Body of pancreas (tissue), 4 donors: Measurements from ENCODE around the gene UQCR10.

ENCODE experiments used
- CTCF ChIP-seq, 7 experiments: fragments of 450-650 bp in 4 of 7; fragments of 200-600 bp in 3 of 7; sonication (generic) in 3 of 7; IDR thresholded peaks; one replicate each; pipeline ENCODE4 v1.5.1; 2016 to 2019; ENCODE audit warnings: antibody characterized with exemption in 7 of 7
- POLR2A ChIP-seq, 3 donors: fragments of 450-650 bp; IDR thresholded peaks; one replicate each; pipeline ENCODE4 v1.6.1; 2016; ENCODE audit warnings: antibody characterized with exemption in 3 of 3, mild to moderate bottlenecking in 2 of 3

DNA sequence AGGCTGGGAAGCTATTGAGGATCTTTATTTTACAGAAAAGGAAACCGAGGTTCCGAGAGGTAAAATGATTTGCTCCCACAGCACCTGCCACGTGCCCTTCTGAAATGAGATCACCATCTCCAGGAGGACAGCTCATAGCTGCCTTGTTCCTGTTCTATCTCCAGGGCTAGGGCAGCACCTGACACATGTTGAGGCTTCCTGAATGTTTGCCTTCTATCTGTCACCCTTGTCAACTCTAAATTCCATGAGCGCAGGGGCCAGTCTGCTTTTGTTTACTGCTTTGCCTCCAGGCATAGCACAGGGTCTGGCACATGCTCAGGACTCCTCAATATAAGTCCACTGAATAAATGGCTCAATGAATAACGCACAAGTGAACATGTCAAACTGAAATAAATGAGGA lies 46.8 kb downstream of the UQCR10 start:
- no peak for TF ChIP-seq CTCF (IDR thresholded peaks at IDR 0.05)
- TF ChIP-seq POLR2A (IDR thresholded peaks at IDR 0.05): no peak
